ENCODE results near the gene OTOG. TPM values are rescaled to one million over a fixed set of nuclear protein-coding genes. Genes with fewer than 3 reads are reported as not detected.
A peak's percentile ranks its signal among the peaks of the same experiment; 100 is the strongest.

The OTOG gene
- total RNA-seq, 1 donor, result not detected

- no peak for DNase-seq (ENCODE audit: low read depth in 2 of 3, low spot score in 2 of 3)
Observed at GRCh38 chr11:17535488-17535887, 11.6 kb upstream of the OTOG start.

GRCh38 chr11:17537261-17537660 is 9.8 kb upstream of the OTOG start:
- no peak for DNase-seq (ENCODE audit: low read depth in 2 of 3, low spot score in 2 of 3)

GRCh38 chr11:17538054-17538453 is 9.0 kb upstream of the OTOG start:
- no peak for DNase-seq (ENCODE audit: low read depth in 2 of 3, low spot score in 2 of 3)

GRCh38 chr11:17538731-17539130 is 8.3 kb upstream of the OTOG start:
- DNase-seq (ENCODE audit: low read depth in 2 of 3, low spot score in 2 of 3), result no peak

GRCh38 chr11:17540807-17541206 is 6.3 kb upstream of the OTOG start:
- no peak for DNase-seq (ENCODE audit: low read depth in 2 of 3, low spot score in 2 of 3)

- DNase-seq (ENCODE audit: low read depth in 2 of 3, low spot score in 2 of 3), result no peak
Observed at GRCh38 chr11:17541330-17541885, 5.7 kb upstream of the OTOG start.

- no peak for DNase-seq (ENCODE audit: low read depth in 2 of 3, low spot score in 2 of 3)
Observed at GRCh38 chr11:17542249-17542648, 4.8 kb upstream of the OTOG start.

- no peak for DNase-seq (ENCODE audit: low read depth in 2 of 3, low spot score in 2 of 3)
Observed at GRCh38 chr11:17543041-17543440, 4.0 kb upstream of the OTOG start.

- DNase-seq (ENCODE audit: low read depth in 2 of 3, low spot score in 2 of 3), result no peak
Observed at GRCh38 chr11:17543574-17544180, 3.4 kb upstream of the OTOG start.

- peak in 2 of 3 donors; percentile 26 to 35 for DNase-seq (ENCODE audit: low read depth in 2 of 3, low spot score in 2 of 3)
Observed at GRCh38 chr11:17544181-17544622, 2.9 kb upstream of the OTOG start, which contains the start of gene USH1C. Gene USH1C (minus strand): TSS chr11:17544416. CDS start chr11:17544307, 109 bp downstream.

GRCh38 chr11:17546240-17546639 is 819 bp upstream of the OTOG start:
- no peak for DNase-seq (ENCODE audit: low read depth in 2 of 3, low spot score in 2 of 3)

GRCh38 chr11:17547932-17548331 is 873 bp downstream of the OTOG start:
- DNase-seq (ENCODE audit: low read depth in 2 of 3, low spot score in 2 of 3), result no peak

GRCh38 chr11:17548444-17548843 is 1.4 kb downstream of the OTOG start:
- DNase-seq (ENCODE audit: low read depth in 2 of 3, low spot score in 2 of 3), result no peak

GRCh38 chr11:17550450-17551346 is 3.6 kb downstream of the OTOG start:
- DNase-seq (ENCODE audit: low read depth in 2 of 3, low spot score in 2 of 3), result no peak

GRCh38 chr11:17551347-17552040 is 4.4 kb downstream of the OTOG start:
- DNase-seq (ENCODE audit: low read depth in 2 of 3, low spot score in 2 of 3), result no peak

GRCh38 chr11:17552041-17552355 is 4.9 kb downstream of the OTOG start:
- DNase-seq (ENCODE audit: low read depth in 2 of 3, low spot score in 2 of 3), result no peak

- no peak for DNase-seq (ENCODE audit: low read depth in 2 of 3, low spot score in 2 of 3)
Observed at GRCh38 chr11:17552392-17553248, 5.6 kb downstream of the OTOG start.

- no peak for DNase-seq (ENCODE audit: low read depth in 2 of 3, low spot score in 2 of 3)
Observed at GRCh38 chr11:17553249-17553546, 6.1 kb downstream of the OTOG start.

- no peak for DNase-seq (ENCODE audit: low read depth in 2 of 3, low spot score in 2 of 3)
Observed at GRCh38 chr11:17554487-17554886, 7.4 kb downstream of the OTOG start.

- DNase-seq (ENCODE audit: low read depth in 2 of 3, low spot score in 2 of 3), result no peak
Observed at GRCh38 chr11:17556999-17557398, 9.9 kb downstream of the OTOG start.
